H1 (cell line): Measurements from ENCODE around the gene GOLIM4.

Source experiments
- EGR1 ChIP-seq: IDR thresholded peaks from 2 replicates; pipeline ENCODE4 v1.6.1; 2011; ENCODE audit warnings: low read depth, low read length, borderline replicate concordance
- POLR2A ChIP-seq, 2 experiments: IDR thresholded peaks; 1 replicate in 1 of 2; 2 replicates in 1 of 2; pipeline ENCODE4 v1.6.1; 2011; ENCODE audit warnings: low read depth in 2 of 2, low read length in 2 of 2, mild to moderate bottlenecking in 2 of 2; ENCODE audit errors: control extremely low read depth in 1 of 2
- SP2 ChIP-seq: IDR thresholded peaks from 2 replicates; pipeline ENCODE4 v1.6.1; 2012; ENCODE audit warnings: mild to moderate bottlenecking, low read length, inconsistent platforms
- TF ChIP-seq, protein P1 (sequence below): IDR thresholded peaks from 2 replicates; pipeline ENCODE4 v1.6.1; 2011; ENCODE audit warnings: low read depth, mild to moderate bottlenecking, low read length; ENCODE audit not compliant: insufficient read depth

DNA sequence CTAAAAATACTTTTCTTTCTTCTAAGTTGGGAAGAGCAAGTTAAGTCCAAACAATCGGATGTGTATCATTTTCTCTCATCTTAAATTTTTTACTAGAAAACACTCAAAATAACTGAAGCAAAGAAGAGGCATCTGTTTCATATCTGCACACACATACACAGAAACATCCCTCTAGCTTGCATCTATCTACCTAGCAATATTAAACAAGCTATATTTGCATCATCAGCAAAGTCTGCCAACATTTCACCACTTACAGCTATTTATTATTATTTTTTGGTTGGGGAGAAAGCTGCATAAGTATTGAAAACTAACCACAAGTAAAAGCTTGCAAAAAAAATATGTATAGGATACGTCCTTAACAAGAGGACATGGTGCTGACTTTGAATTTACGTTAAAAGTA is 1.9 kb downstream of the GOLIM4 start:
- TF ChIP-seq EGR1: no peak
- no peak for TF ChIP-seq POLR2A (IDR thresholded peaks at IDR 0.05; ENCODE audit: control extremely low read depth in 1 of 2, low read depth in 2 of 2, low read length in 2 of 2)
- TF ChIP-seq, protein P1, sequence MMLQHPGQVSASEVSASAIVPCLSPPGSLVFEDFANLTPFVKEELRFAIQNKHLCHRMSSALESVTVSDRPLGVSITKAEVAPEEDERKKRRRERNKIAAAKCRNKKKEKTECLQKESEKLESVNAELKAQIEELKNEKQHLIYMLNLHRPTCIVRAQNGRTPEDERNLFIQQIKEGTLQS: no peak
- TF ChIP-seq SP2: no peak
